GM12801 (cell line): ENCODE measurements around the gene CRACDL.

Source experiments
- TF ChIP-seq, protein P1 (sequence below): IDR thresholded peaks from one replicate; pipeline ENCODE4 v1.5.1; 2011; ENCODE audit warnings: control low read depth; ENCODE audit not compliant: insufficient read length; ENCODE audit errors: extremely low read depth

The CRACDL gene

GRCh38 chr2:98818164-98818563 is 117.9 kb downstream of the CRACDL start:
- TF ChIP-seq, protein P1, sequence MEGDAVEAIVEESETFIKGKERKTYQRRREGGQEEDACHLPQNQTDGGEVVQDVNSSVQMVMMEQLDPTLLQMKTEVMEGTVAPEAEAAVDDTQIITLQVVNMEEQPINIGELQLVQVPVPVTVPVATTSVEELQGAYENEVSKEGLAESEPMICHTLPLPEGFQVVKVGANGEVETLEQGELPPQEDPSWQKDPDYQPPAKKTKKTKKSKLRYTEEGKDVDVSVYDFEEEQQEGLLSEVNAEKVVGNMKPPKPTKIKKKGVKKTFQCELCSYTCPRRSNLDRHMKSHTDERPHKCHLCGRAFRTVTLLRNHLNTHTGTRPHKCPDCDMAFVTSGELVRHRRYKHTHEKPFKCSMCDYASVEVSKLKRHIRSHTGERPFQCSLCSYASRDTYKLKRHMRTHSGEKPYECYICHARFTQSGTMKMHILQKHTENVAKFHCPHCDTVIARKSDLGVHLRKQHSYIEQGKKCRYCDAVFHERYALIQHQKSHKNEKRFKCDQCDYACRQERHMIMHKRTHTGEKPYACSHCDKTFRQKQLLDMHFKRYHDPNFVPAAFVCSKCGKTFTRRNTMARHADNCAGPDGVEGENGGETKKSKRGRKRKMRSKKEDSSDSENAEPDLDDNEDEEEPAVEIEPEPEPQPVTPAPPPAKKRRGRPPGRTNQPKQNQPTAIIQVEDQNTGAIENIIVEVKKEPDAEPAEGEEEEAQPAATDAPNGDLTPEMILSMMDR = no peak

GRCh38 chr2:98816281-98816680 is 119.7 kb downstream of the CRACDL start:
- TF ChIP-seq, protein P1 = no peak

GRCh38 chr2:98815795-98816194 is 120.2 kb downstream of the CRACDL start:
- TF ChIP-seq, protein P1 = no peak

DNA sequence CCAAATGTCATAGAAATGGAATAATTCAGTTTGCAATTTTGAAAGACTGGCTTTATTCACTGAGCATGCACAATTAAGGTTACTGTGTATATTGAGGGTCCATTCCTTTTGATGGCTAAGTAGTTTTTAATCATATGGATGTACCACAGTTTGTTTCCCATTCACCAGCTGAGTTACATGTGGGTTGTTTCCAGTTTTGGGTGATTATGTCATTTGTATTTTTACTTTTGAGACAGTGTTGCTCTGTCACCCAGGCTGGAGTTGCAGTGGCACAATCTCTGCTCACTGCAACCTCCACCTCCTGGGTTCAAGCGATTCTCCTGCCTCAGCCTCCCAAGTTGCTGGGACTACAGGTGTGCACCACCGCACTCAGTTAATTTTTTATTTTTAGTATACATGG is 124.3 kb downstream of the CRACDL start:
- TF ChIP-seq, protein P1 = no peak

- TF ChIP-seq, protein P1 = no peak
These were observed 125.5 kb downstream of the CRACDL start for GRCh38 chr2:98810588-98810928.

DNA sequence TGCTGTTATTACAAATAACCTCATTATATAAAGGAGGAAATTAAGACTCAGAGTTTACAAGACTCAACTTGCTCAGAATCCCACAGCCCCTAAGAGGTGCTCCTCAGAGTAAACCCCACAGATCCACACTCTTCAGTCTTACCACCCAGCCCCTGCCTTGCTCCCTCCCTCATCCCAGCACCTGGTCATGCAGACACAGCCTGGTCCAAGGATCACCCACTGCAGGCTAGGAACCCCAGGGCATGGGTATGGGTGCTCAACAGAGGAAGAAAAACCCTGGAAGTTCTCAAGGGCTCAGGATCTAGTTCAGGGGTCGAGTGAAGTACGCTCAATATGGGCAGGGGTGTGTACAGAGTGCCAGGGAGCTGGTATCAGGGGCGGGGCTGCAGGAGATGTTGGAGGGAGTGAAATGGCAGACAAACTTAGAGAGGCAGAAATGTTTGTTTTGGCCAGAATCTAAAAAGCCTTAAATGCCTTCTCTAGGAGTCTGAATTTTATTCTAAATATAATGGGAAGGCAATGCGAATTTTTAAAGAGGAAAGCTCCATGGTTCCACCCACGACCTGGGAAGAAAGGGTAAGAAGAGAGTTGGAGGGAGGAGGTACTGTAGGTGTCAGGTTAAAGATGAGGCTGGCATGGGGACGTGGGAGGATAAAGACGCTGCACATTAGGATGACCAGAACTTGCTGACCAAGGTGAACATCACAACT is 126.0 kb downstream of the CRACDL start:
- TF ChIP-seq, protein P1 = no peak

- TF ChIP-seq, protein P1 = no peak
These were observed 126.9 kb downstream of the CRACDL start for GRCh38 chr2:98809116-98809515.
